Left renal pelvis (tissue), 4 donors: ENCODE results near the gene TUBGCP3. TPM values are rescaled to one million over a fixed set of nuclear protein-coding genes. Genes with fewer than 3 reads are reported as not detected.

Experiments
- DNase-seq, 4 donors: peaks; one replicate each; pipeline ENCODE4 v3.0.0-alpha.2; 2013; ENCODE audit warnings: low read depth in 4 of 4, low spot score in 3 of 4
- polyA plus RNA-seq, 4 donors: library from polyadenylated mRNA; unstranded; fragments of 120-200 nt; gene quantifications; one replicate each; pipeline ENCODE4 v1.2.1, GENCODE V29; 2013; ENCODE audit not compliant: insufficient read length in 4 of 4

The TUBGCP3 gene
- polyA plus RNA-seq, 4 donors: 30.8 to 34.2 (median 32.8) TPM

GRCh38 chr13:112456138-112457056 is 131.6 kb downstream of the TUBGCP3 start:
- DNase-seq: no peak

GRCh38 chr13:112455476-112456059 is 132.4 kb downstream of the TUBGCP3 start:
- DNase-seq: no peak

GRCh38 chr13:112454648-112455334 is 133.2 kb downstream of the TUBGCP3 start:
- DNase-seq: no peak

GRCh38 chr13:112453874-112454647 is 133.9 kb downstream of the TUBGCP3 start:
- no peak for DNase-seq

GRCh38 chr13:112453207-112453829 is 134.6 kb downstream of the TUBGCP3 start:
- DNase-seq: no peak

- no peak for DNase-seq
These were observed 135.4 kb downstream of the TUBGCP3 start for GRCh38 chr13:112452380-112453206.

GRCh38 chr13:112451512-112452379 is 136.2 kb downstream of the TUBGCP3 start:
- DNase-seq: no peak

GRCh38 chr13:112450904-112451240 is 137.1 kb downstream of the TUBGCP3 start:
- no peak for DNase-seq

GRCh38 chr13:112450118-112450903 is 137.6 kb downstream of the TUBGCP3 start:
- no peak for DNase-seq

- no peak for DNase-seq
These were observed 138.4 kb downstream of the TUBGCP3 start for GRCh38 chr13:112449545-112449930.

GRCh38 chr13:112448621-112449544 is 139.1 kb downstream of the TUBGCP3 start:
- no peak for DNase-seq

- DNase-seq: no peak
These were observed 140.0 kb downstream of the TUBGCP3 start for GRCh38 chr13:112447761-112448603.

- DNase-seq: no peak
These were observed 140.6 kb downstream of the TUBGCP3 start for GRCh38 chr13:112447306-112447705.

- no peak for DNase-seq
These were observed 141.1 kb downstream of the TUBGCP3 start for GRCh38 chr13:112446867-112447266.

- no peak for DNase-seq
These were observed 141.5 kb downstream of the TUBGCP3 start for GRCh38 chr13:112446347-112446861.
